Activated naive CD8-positive, alpha-beta T cell treated with anti-CD3 and anti-CD28 coated beads, Interleukin-2, amount 50 U/mL, for 24 hours (primary cell): ENCODE data around the gene NSUN2.
"Not testable (repeated sequence)": the region's sequence is repeated elsewhere in the genome, so short reads cannot be mapped to it uniquely, and the experiment has no call there.

Experiments
- ATAC-seq: fragments of 150-1000 bp; cut with Tn5 transposase; one replicate; pipeline ENCODE4 v1.10.0; 2021
- DNase-seq: peaks from one replicate; pipeline ENCODE4 v3.0.0; 2021
- H3K27ac Mint-ChIP-seq: one replicate; pipeline ENCODE4 v1.8.0; 2021; ENCODE audit warnings: mild to moderate bottlenecking, mixed read lengths
- H3K27me3 Mint-ChIP-seq: one replicate; pipeline ENCODE4 v1.8.0; 2021; ENCODE audit warnings: mixed read lengths
- H3K36me3 Mint-ChIP-seq: one replicate; pipeline ENCODE4 v1.8.0; 2021; ENCODE audit warnings: low read depth, mixed read lengths
- H3K4me1 Mint-ChIP-seq: one replicate; pipeline ENCODE4 v1.8.0; 2021; ENCODE audit warnings: mixed read lengths
- H3K4me3 Mint-ChIP-seq: one replicate; pipeline ENCODE4 v1.8.0; 2021; ENCODE audit warnings: mild to moderate bottlenecking, moderate library complexity, mixed read lengths
- H3K9me3 Mint-ChIP-seq: one replicate; pipeline ENCODE4 v1.8.0; 2021; ENCODE audit warnings: mixed read lengths

The NSUN2 gene

DNA sequence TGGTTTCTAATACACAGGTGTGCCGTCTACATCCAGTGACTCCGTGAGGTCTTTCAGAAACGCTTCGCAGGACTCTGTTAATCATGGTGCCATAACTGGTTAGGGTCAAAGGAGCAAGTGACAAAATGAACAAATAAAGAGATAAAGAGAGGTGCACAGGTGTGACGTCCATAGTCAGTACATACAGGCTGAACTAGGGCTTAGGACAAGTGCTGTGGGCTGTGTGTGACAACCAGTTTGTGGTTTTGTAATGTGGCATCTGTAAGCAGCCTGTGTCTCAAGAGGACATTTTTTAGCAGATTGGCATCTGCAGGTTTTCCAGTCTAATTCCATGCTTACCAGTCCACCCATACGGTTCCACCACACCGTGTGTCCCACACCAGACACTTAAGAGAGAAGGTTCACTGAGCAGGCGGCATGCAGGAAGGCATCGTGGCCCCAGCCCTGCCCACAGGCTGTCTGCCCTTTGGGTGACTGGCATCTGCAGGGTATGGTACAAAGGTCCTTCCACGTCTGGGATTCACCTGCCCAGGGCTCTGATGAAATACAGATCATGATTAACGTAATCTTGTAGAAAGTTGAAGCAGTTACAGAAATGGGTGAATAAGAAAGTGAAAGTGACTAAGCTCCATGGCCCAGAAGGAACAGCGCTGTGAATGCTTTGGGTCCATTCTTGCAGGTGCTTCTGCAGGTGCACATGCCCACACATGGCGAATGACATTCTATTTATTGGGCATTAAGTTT lies 27.3 kb upstream of the NSUN2 start:
- H3K27me3 Mint-ChIP-seq: no peaks in the 10 kb centered on the region
- peaks cover 9% of the 10 kb centered on the region for H3K4me1 Mint-ChIP-seq
- H3K9me3 Mint-ChIP-seq: peaks cover 15% of the 10 kb centered on the region
- ATAC-seq (peak; percentile 71), DNase-seq (no peak)
- H3K4me3 Mint-ChIP-seq: no peak overlapping the region
- H3K36me3 Mint-ChIP-seq: peaks cover 38% of the 10 kb centered on the region
- peak overlapping the region; percentile 52 for H3K27ac Mint-ChIP-seq

DNA sequence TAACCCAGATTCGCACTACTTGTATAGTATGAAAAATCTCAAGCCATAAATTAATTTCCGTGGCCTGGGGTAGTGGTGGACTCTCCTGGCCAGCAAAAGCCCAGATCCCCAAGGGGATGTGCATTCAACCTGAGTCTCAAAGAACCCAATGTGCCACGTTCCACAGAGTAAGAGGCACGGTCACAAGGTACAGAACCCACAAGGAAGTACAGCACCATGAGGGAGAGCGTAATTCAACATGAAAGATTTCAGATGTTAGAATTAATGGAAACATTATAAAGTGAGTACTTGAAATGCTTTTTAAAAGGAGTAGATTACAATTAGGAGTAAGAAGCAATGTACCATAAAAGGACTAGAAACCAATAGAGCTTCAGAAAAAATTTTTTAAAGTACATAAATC lies 23.8 kb upstream of the NSUN2 start:
- peaks cover 9% of the 10 kb centered on the region for H3K4me1 Mint-ChIP-seq
- no peak for ATAC-seq
- peaks cover 15% of the 10 kb centered on the region for H3K9me3 Mint-ChIP-seq
- H3K27ac Mint-ChIP-seq: no peak overlapping the region
- DNase-seq: no peak
- H3K36me3 Mint-ChIP-seq: peaks cover 49% of the 10 kb centered on the region
- H3K27me3 Mint-ChIP-seq: no peaks in the 10 kb centered on the region
- no peak overlapping the region for H3K4me3 Mint-ChIP-seq

DNA sequence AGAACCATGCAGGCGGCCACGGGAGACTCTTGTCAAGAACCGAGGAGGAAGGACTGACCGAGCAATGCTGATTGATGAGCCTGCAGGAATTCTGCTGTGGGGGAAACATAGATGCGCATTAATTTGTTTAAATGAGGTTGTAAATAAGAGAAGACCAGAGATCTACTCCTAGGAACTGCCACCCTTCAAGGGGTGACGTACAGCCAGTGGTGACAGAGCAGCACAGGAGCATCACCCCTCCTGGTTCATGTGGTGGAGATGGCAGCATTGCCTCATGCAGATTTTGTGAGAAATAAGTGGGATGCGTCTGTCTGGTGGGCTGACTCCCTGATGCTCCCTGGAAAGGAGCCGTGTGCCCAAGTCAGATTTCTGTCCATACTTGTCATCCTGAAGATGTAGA lies 22.6 kb upstream of the NSUN2 start:
- Mint-ChIP-seq H3K4me3 (no peak overlapping the region), H3K27ac (no peak overlapping the region), H3K36me3 (peaks cover 49% of the 10 kb centered on the region), H3K27me3 (no peaks in the 10 kb centered on the region), H3K4me1 (peaks cover 5% of the 10 kb centered on the region), H3K9me3 (peaks cover 15% of the 10 kb centered on the region)
- no peak for DNase-seq
- no peak for ATAC-seq

DNA sequence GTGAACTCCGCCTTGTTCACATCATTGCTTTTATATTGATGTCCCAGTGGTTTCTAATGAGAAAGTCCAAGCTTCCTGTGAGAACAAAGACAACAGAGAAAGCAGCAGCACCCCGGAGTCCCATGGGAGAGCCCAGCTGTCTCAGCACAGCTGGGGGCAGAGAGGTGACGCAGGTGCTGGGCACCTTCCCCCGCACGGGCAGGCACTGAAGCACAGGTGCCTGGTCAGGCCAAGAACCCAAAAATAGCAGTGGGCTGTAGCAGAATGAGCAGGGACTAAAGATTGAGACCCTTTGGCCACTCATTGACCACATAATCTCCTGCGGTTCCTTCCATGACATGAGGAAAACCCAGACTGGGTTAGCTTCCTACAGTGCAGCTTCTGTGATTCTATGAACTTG lies 19.2 kb upstream of the NSUN2 start:
- H3K4me3 Mint-ChIP-seq: no peak overlapping the region

DNA sequence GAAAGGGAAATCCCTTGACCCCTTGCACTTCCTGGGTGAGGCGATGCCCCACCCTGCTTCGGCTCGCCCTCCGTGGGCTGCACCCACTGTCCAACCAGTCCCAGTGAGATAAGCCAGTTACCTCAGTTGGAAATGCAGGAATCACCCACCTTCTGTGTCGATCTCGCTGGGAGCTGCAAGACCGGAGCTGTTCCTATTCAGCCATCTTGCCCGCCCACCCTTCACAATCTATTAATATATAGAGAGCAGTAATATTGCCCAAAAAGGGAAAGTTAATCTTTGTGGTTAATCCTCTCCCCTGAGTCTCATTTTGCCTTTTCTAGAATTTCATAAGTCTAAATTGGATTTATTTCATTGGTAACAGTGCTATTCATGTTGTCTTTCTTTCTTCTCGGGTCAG lies 16.8 kb upstream of the NSUN2 start:
- H3K27ac Mint-ChIP-seq: no peak overlapping the region
- ATAC-seq: no peak
- H3K36me3 Mint-ChIP-seq: peaks cover 21% of the 10 kb centered on the region
- H3K27me3 Mint-ChIP-seq: no peaks in the 10 kb centered on the region
- H3K4me3 Mint-ChIP-seq: no peak overlapping the region
- peaks cover 8% of the 10 kb centered on the region for H3K9me3 Mint-ChIP-seq
- no peaks in the 10 kb centered on the region for H3K4me1 Mint-ChIP-seq
- DNase-seq: no peak

More for the DNA sequence above, 19.2 kb upstream of the NSUN2 start:
- Mint-ChIP-seq H3K36me3 (peaks cover 34% of the 10 kb centered on the region), H3K27ac (no peak overlapping the region), H3K4me1 (no peaks in the 10 kb centered on the region), H3K9me3 (peaks cover 19% of the 10 kb centered on the region), H3K27me3 (no peaks in the 10 kb centered on the region)
- no peak for DNase-seq
- ATAC-seq: no peak

DNA sequence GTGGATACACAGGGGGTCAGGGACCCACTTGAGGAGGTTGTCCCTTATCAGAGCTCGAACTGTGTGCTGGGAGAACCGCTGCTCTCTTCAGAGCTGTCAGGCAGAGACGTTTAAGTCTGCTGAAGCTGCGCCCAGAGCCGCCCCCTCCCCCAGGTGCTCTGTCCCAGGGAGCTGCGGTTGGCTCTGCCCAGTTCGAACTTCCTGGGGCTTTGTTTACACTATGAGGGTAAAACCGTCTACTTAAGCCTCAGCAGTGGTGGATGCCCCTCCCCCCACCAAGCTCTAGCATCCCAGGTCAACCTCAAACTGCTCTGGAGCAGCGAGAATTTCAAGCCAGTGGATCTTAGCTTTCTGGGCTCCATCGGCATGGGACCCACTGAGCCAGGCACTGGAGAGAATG lies 16.3 kb upstream of the NSUN2 start:
- ATAC-seq (no peak), DNase-seq (no peak)
- Mint-ChIP-seq H3K27me3 (no peaks in the 10 kb centered on the region), H3K36me3 (peaks cover 23% of the 10 kb centered on the region), H3K9me3 (peaks cover 8% of the 10 kb centered on the region), H3K27ac (no peak overlapping the region), H3K4me3 (no peak overlapping the region), H3K4me1 (no peaks in the 10 kb centered on the region)

- H3K27me3 Mint-ChIP-seq, H3K4me1 Mint-ChIP-seq, H3K4me3 Mint-ChIP-seq, DNase-seq, ATAC-seq, H3K27ac Mint-ChIP-seq, H3K9me3 Mint-ChIP-seq: not testable (repeated sequence)
- peaks cover 18% of the 10 kb centered on the region for H3K36me3 Mint-ChIP-seq
Measured at GRCh38 chr5:6645571-6646362, 12.9 kb upstream of the NSUN2 start.

GRCh38 chr5:6644794-6645241 lies 12.0 kb upstream of the NSUN2 start:
- Mint-ChIP-seq H3K4me3 (no peak overlapping the region), H3K9me3 (peaks cover 5% of the 10 kb centered on the region), H3K27me3 (no peaks in the 10 kb centered on the region), H3K27ac (no peak overlapping the region), H3K36me3 (peaks cover 16% of the 10 kb centered on the region), H3K4me1 (no peaks in the 10 kb centered on the region)
- DNase-seq (no peak), ATAC-seq (no peak)

DNA sequence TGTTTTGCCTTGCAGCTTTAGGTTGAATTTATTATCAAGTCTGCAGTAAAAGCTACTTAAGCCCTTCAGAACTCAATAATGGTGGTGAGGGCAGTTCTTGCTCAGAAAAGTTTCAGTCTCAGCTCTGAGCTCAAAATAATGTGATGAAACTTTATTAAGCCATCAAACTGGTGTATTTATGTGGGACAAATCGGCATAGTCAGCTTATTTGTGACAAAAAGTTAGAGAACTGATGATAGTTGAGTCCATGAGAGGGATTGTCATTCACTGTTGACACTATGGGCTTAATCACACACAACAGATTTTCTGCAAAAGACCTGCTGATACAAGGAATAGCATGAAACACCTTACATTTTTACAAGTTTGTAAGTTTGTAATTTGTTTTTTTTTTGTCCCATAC lies 9.8 kb upstream of the NSUN2 start:
- no peak overlapping the region for H3K4me3 Mint-ChIP-seq
- ATAC-seq: no peak

GRCh38 chr5:6638236-6638635 lies 5.4 kb upstream of the NSUN2 start:
- DNase-seq: no peak
- Mint-ChIP-seq H3K27ac (no peak overlapping the region), H3K4me3 (no peak overlapping the region), H3K9me3 (no peaks in the 10 kb centered on the region), H3K36me3 (peaks cover 2% of the 10 kb centered on the region), H3K27me3 (no peaks in the 10 kb centered on the region), H3K4me1 (peaks cover 13% of the 10 kb centered on the region)
- no peak for ATAC-seq

More for the DNA sequence above, 9.8 kb upstream of the NSUN2 start:
- Mint-ChIP-seq H3K9me3 (peaks cover 4% of the 10 kb centered on the region), H3K36me3 (peaks cover 16% of the 10 kb centered on the region), H3K27ac (no peak overlapping the region), H3K4me1 (peaks cover 6% of the 10 kb centered on the region), H3K27me3 (no peaks in the 10 kb centered on the region)
- no peak for DNase-seq

DNA sequence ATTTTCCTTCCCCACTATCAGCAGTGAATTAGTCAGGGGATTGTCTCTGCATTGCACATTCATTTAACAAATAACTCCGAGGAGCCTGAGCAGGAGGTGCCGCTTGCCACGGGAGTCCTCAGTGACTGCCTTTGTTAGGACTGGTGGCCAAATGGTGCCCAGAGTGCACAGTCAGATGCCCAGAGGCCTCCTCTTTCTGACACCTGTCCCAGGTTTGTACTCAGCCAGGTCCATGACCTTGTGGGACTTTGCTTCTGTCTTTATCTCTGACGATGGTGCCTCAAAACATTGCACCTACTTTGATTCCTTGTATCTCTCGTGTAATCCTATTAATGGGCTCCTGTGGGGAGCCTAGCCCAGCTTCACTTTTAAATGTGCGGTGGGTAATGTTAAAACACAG lies 4.7 kb upstream of the NSUN2 start:
- H3K27me3 Mint-ChIP-seq: no peaks in the 10 kb centered on the region
- DNase-seq (no peak), ATAC-seq (no peak)
- peaks cover 13% of the 10 kb centered on the region for H3K4me1 Mint-ChIP-seq
- H3K4me3 Mint-ChIP-seq: no peak overlapping the region
- H3K9me3 Mint-ChIP-seq: no peaks in the 10 kb centered on the region
- H3K27ac Mint-ChIP-seq: no peak overlapping the region
- H3K36me3 Mint-ChIP-seq: peaks cover 2% of the 10 kb centered on the region

GRCh38 chr5:6637022-6637421 lies 4.2 kb upstream of the NSUN2 start:
- peaks cover 17% of the 10 kb centered on the region for H3K4me1 Mint-ChIP-seq
- peaks cover 8% of the 10 kb centered on the region for H3K36me3 Mint-ChIP-seq
- no peaks in the 10 kb centered on the region for H3K27me3 Mint-ChIP-seq
- DNase-seq: no peak
- H3K9me3 Mint-ChIP-seq: no peaks in the 10 kb centered on the region
- ATAC-seq: no peak
- no peak overlapping the region for H3K27ac Mint-ChIP-seq
- H3K4me3 Mint-ChIP-seq: no peak overlapping the region

DNA sequence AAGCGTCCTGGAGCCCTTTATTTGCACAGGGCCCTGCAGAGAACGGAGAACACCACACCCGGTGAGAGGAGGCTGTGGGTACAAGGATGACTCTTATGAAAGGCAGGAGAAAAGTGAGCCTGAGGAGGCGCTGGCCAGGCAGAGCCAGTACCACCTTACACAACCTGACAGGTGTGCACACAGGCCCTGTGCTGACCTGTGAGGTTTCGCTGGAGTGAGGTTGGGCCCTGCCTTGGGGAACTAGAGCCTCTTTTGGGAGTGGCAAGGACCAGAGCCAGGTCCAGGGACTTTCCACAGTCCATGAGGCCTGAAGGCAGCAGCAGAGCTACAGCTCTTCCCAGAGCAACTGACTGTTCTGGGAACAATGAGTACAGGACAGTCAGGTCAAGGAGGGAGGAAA lies 3.4 kb upstream of the NSUN2 start:
- H3K27me3 Mint-ChIP-seq: no peaks in the 10 kb centered on the region
- no peak for ATAC-seq
- no peaks in the 10 kb centered on the region for H3K9me3 Mint-ChIP-seq
- H3K27ac Mint-ChIP-seq: no peak overlapping the region
- peaks cover 25% of the 10 kb centered on the region for H3K4me1 Mint-ChIP-seq
- DNase-seq: no peak
- no peak overlapping the region for H3K4me3 Mint-ChIP-seq
- H3K36me3 Mint-ChIP-seq: peaks cover 15% of the 10 kb centered on the region

DNA sequence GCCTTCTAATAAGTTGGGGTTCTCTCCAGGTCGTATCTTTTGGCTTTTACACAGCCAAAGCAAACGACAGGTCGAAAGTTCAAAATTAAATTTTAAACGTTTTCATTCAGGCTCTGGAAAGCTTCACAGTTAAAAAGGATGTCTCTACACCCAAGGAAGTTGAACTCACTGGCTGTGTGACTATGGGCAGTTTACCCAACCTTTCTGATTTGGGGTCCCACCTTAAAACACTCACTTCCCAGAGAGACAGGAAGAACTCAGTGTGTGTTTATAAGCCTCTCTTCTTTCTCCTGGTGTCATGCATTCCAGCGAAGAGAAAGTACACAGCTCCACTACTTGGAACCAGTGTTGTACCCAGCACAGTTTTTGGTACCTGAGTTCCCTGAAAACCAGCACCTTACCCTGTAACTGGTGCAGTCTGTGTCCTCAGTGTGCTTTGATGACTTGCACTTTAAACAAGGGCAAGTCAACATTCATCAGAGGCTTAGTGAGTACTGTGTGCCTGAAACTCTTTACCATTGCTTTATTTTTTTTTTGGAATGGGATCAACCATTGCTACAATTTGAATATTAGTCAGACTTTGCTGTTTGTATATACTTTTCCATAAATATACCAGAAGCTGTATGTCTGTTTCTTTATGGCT lies 2.1 kb upstream of the NSUN2 start:
- Mint-ChIP-seq H3K4me1 (peaks cover 38% of the 10 kb centered on the region), H3K4me3 (peak overlapping the region; percentile 99), H3K9me3 (no peaks in the 10 kb centered on the region), H3K27ac (no peak overlapping the region), H3K27me3 (no peaks in the 10 kb centered on the region), H3K36me3 (peaks cover 29% of the 10 kb centered on the region)
- ATAC-seq: no peak
- DNase-seq: no peak

DNA sequence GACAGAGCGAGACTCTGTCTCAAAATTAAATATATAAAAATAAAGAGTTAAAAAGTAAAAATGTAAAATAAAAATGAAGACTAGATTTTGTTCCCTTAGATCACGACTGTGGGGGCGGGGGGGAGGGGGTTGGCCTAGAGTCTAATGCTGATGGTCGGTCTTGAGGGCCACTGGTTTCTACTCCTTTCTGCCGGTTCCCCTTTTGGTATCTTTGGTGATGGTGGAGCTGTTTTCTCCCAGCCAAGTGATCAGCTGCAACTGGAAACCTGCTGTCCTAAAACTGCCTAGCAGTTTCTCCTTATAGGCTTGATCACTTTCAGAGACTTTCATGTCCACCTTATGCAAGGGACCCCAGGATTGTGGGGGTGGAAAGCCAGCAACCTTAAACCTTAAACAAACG lies 1.5 kb upstream of the NSUN2 start:
- H3K9me3 Mint-ChIP-seq: no peaks in the 10 kb centered on the region
- H3K36me3 Mint-ChIP-seq: peaks cover 35% of the 10 kb centered on the region
- no peaks in the 10 kb centered on the region for H3K27me3 Mint-ChIP-seq
- H3K4me3 Mint-ChIP-seq: peak overlapping the region; percentile 99
- DNase-seq (no peak), ATAC-seq (no peak)
- H3K4me1 Mint-ChIP-seq: peaks cover 44% of the 10 kb centered on the region
- no peak overlapping the region for H3K27ac Mint-ChIP-seq
